Neural crest cell (in vitro differentiated cells): Measurements from ENCODE around the gene NTSR2. TPM values are rescaled to one million over a fixed set of nuclear protein-coding genes. Genes with fewer than 3 reads are reported as not detected.

Experiments
- DNase-seq: peaks from one replicate; pipeline ENCODE4 v3.0.0; 2021; ENCODE audit warnings: low read depth, mixed read lengths, low spot score
- H3K27ac Mint-ChIP-seq: one replicate; pipeline ENCODE4 v1.8.0; 2021; ENCODE audit warnings: mild to moderate bottlenecking, mixed read lengths; ENCODE audit not compliant: unreplicated experiment
- H3K27me3 Mint-ChIP-seq: 2 replicates; pipeline ENCODE4 v1.8.0; 2021; ENCODE audit warnings: low read depth, mild to moderate bottlenecking, mixed read lengths
- H3K36me3 Mint-ChIP-seq: 2 replicates; pipeline ENCODE4 v1.8.0; 2021; ENCODE audit warnings: low read depth, mild to moderate bottlenecking, mixed read lengths
- H3K4me1 Mint-ChIP-seq: 2 replicates; pipeline ENCODE4 v1.8.0; 2021; ENCODE audit warnings: mixed read lengths
- H3K4me3 Mint-ChIP-seq: one replicate; pipeline ENCODE4 v1.8.0; 2021; ENCODE audit warnings: mild to moderate bottlenecking, mixed read lengths
- H3K9me3 Mint-ChIP-seq: 2 replicates; pipeline ENCODE4 v1.8.0; 2021; ENCODE audit warnings: mixed read lengths
- CTCF ChIP-seq: fragments of 200-600 bp; sonication (generic); conservative IDR thresholded peaks from 2 replicates; pipeline ENCODE4 v1.5.0; 2021; ENCODE audit warnings: antibody characterized with exemption, mild to moderate bottlenecking
- total RNA-seq: library from RNA; stranded (reverse); gene quantifications from 2 replicates; pipeline ENCODE4 v1.2.1, GENCODE V29; 2021

NTSR2 gene
- total RNA-seq, 1 donor from 2014 or later, result not detected

GRCh38 chr2:11684894-11685460 is 15.0 kb upstream of the NTSR2 start:
- no peak overlapping the region for H3K4me3 Mint-ChIP-seq
- no peak for TF ChIP-seq CTCF
- no peaks in the 10 kb centered on the region for H3K36me3 Mint-ChIP-seq
- DNase-seq, result no peak
- H3K27ac Mint-ChIP-seq, result no peak overlapping the region
- H3K9me3 Mint-ChIP-seq, result no peaks in the 10 kb centered on the region
- peaks cover 23% of the 10 kb centered on the region for H3K27me3 Mint-ChIP-seq
- peaks cover 37% of the 10 kb centered on the region for H3K4me1 Mint-ChIP-seq

- DNase-seq, result no peak
- Mint-ChIP-seq H3K4me3 (no peak overlapping the region), H3K9me3 (no peaks in the 10 kb centered on the region), H3K27me3 (peaks cover 23% of the 10 kb centered on the region), H3K4me1 (peaks cover 44% of the 10 kb centered on the region), H3K36me3 (no peaks in the 10 kb centered on the region), H3K27ac (no peak overlapping the region)
- TF ChIP-seq CTCF, result no peak
Observed at GRCh38 chr2:11683966-11684365, 14.0 kb upstream of the NTSR2 start.

GRCh38 chr2:11683476-11683875 is 13.5 kb upstream of the NTSR2 start:
- Mint-ChIP-seq H3K36me3 (no peaks in the 10 kb centered on the region), H3K27ac (no peak overlapping the region), H3K4me3 (no peak overlapping the region), H3K4me1 (peaks cover 41% of the 10 kb centered on the region), H3K27me3 (peaks cover 23% of the 10 kb centered on the region), H3K9me3 (no peaks in the 10 kb centered on the region)
- TF ChIP-seq CTCF, result no peak
- DNase-seq, result no peak

- H3K9me3 Mint-ChIP-seq, result no peaks in the 10 kb centered on the region
- peaks cover 35% of the 10 kb centered on the region for H3K4me1 Mint-ChIP-seq
- DNase-seq, result no peak
- no peaks in the 10 kb centered on the region for H3K36me3 Mint-ChIP-seq
- no peak overlapping the region for H3K4me3 Mint-ChIP-seq
- no peak for TF ChIP-seq CTCF
- H3K27me3 Mint-ChIP-seq, result peaks cover 23% of the 10 kb centered on the region
- no peak overlapping the region for H3K27ac Mint-ChIP-seq
Observed at GRCh38 chr2:11682590-11682915, 12.6 kb upstream of the NTSR2 start.

DNA sequence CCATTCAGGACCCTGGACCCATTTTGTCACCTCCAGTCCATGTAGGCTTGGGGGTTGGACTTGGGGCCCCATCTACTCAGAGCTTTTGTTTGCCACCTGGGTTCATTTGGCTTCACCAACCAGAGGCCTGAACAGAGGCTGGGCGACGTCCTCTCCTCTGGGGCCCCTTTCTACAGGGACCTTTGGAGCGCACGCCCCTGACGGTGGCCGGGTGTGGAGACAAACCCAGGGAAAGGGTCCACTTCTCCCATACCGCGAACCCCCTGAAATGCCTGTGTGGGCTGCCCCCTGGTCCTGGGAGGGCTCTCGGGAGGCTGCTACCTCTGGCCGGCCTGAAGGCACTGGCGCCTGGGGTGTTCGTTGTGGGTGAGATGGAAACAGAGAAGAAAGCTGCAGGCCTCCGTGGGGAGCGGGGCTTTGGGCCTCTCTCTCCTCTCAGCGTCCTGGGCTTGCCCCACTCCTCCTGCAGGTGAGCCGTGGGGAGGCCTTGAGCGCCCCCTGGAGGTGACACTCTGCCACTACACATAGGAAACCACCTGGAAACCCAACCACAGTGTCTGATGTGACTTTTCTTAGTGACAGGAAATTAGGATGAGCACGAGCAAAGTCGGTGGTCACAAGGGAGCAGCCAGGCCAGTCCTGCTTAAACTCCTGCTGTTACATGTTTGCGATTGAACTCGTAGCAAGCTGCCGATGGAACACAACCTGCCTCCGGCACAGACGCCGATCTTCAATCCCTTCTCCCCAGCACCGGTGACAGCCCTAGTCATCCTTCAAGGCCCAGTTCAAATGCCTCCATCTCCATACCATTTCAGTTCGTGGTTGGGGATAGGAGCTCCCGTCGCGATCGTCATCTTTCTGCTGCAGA is 12.0 kb upstream of the NTSR2 start:
- DNase-seq, result peak; percentile 59
- Mint-ChIP-seq H3K27ac (peak overlapping the region; percentile 37), H3K36me3 (no peaks in the 10 kb centered on the region), H3K9me3 (no peaks in the 10 kb centered on the region), H3K27me3 (peaks cover 20% of the 10 kb centered on the region), H3K4me3 (no peak overlapping the region), H3K4me1 (peaks cover 35% of the 10 kb centered on the region)
- TF ChIP-seq CTCF, result peak; percentile 89
